GM12878 (cell line): ENCODE measurements around the gene TBC1D32. TPM values are rescaled to one million over a fixed set of nuclear protein-coding genes. Genes with fewer than 3 reads are reported as not detected.

Experiments used
- ATAC-seq: fragments of 200-7000 bp; cut with Tn5 transposase; 3 replicates; pipeline ENCODE4 v1.9.1; 2020; ENCODE audit warnings: mild to moderate bottlenecking, moderate library complexity
- BruUV-seq: library from RNA; stranded (reverse); fragments of 400-500 nt; replicated peaks from 2 replicates; lab custom pipeline; 2021; lab: Mats Ljungman, UMichigan
- CTCF ChIA-PET: fragments of 300-600 bp; sonication (Branson Sonifier 250); formaldehyde crosslinking; extraction: SDS; loops from one replicate; lab custom pipeline; 2021; ENCODE audit warnings: inconsistent platforms; lab: Yijun Ruan, JAX
- POLR2A ChIA-PET: fragments of 350-600 bp; formaldehyde crosslinking; extraction: SDS; loops from one replicate; lab custom pipeline; 2021; ENCODE audit warnings: inconsistent platforms; lab: Charles Lee
- RAD21 ChIA-PET: fragments of 300-600 bp; sonication (Branson Sonifier 250); formaldehyde crosslinking; loops from one replicate; lab custom pipeline; 2023; ENCODE audit warnings: antibody characterized with exemption; ENCODE audit not compliant: unreplicated experiment; lab: Charles Lee
- SMC1A ChIA-PET: fragments of 300-600 bp; sonication (Branson Sonifier 250); formaldehyde crosslinking; loops from one replicate; lab custom pipeline; 2023; ENCODE audit not compliant: unreplicated experiment, uncharacterized antibody; lab: Charles Lee
- DNase-seq: peaks from one replicate; pipeline ENCODE4 v3.0.0-alpha.2; 2011; ENCODE audit warnings: low read depth, low spot score
- FAIRE-seq: peaks from 3 replicates; lab custom pipeline; 2011; peaks lifted over from hg19 to GRCh38; lab: Jason Lieb, UNC
- H2AFZ ChIP-seq: 2 replicates; pipeline ENCODE4 v1.6.0; 2011; ENCODE audit warnings: low read depth, low read length, control low read depth; ENCODE audit not compliant: control insufficient read depth
- H3K27ac ChIP-seq: 2 replicates; pipeline ENCODE4 v1.5.1; 2011; ENCODE audit warnings: control low read depth; ENCODE audit not compliant: control insufficient read depth, insufficient read depth
- H3K27me3 ChIP-seq, 2 experiments: replicated peaks in 1 of 2; 2 replicates each; pipeline versions ENCODE4 v1.6.0 to v1.6.1; 2011; ENCODE audit warnings: low read length in 1 of 2; ENCODE audit not compliant: control insufficient read depth in 2 of 2, insufficient read depth in 2 of 2
- H3K36me3 ChIP-seq, 2 experiments: 2 replicates each; pipeline ENCODE4 v1.5.1; 2011; ENCODE audit warnings: low read length in 1 of 2; ENCODE audit not compliant: control insufficient read depth in 2 of 2, insufficient read depth in 2 of 2
- H3K4me1 ChIP-seq: 2 replicates; pipeline ENCODE4 v1.6.1; 2011; ENCODE audit warnings: mild to moderate bottlenecking, low read length, moderate library complexity, mixed read lengths; ENCODE audit not compliant: control insufficient read depth, insufficient read depth
- H3K4me2 ChIP-seq: 2 replicates; pipeline ENCODE4 v1.6.0; 2011; ENCODE audit warnings: control low read depth; ENCODE audit not compliant: control insufficient read depth, insufficient read depth
- H3K4me3 ChIP-seq: fragments of 200-600 bp; sonication (generic); 2 replicates; pipeline ENCODE4 v1.5.1; 2016
- H3K79me2 ChIP-seq: 2 replicates; pipeline ENCODE4 v1.6.0; 2011; ENCODE audit warnings: low read length; ENCODE audit not compliant: control insufficient read depth, insufficient read depth
- H3K9ac ChIP-seq: 2 replicates; pipeline ENCODE4 v1.8.0; 2011; ENCODE audit warnings: low read length, control low read depth, mixed read lengths; ENCODE audit not compliant: control insufficient read depth, insufficient read depth
- H3K9me3 ChIP-seq: replicated peaks from 3 replicates; pipeline ENCODE4 v1.5.1; 2011; ENCODE audit warnings: mild to moderate bottlenecking, low read length; ENCODE audit not compliant: control insufficient read depth, insufficient read depth
- H4K20me1 ChIP-seq: 2 replicates; pipeline ENCODE4 v1.6.0; 2011; ENCODE audit not compliant: control insufficient read depth, insufficient read depth
- CUX1 ChIP-seq: IDR thresholded peaks from 2 replicates; pipeline ENCODE4 v1.6.1; 2012; ENCODE audit warnings: improper control_type of control experiment, low read depth, low read length; ENCODE audit not compliant: insufficient replicate concordance
- FOS ChIP-seq: IDR thresholded peaks from 3 replicates; pipeline ENCODE4 v1.6.1; 2011; ENCODE audit warnings: borderline replicate concordance; ENCODE audit not compliant: insufficient read length; ENCODE audit errors: extremely low read depth
- HDAC2 ChIP-seq: fragments of 200-600 bp; sonication (generic); IDR thresholded peaks from 2 replicates; pipeline ENCODE4 v1.6.1; 2017
- IRF4 ChIP-seq: IDR thresholded peaks from 2 replicates; pipeline ENCODE4 v1.6.1; 2011; ENCODE audit warnings: low read depth, low read length
- MTA2 ChIP-seq: fragments of 450-650 bp; IDR thresholded peaks from 2 replicates; pipeline ENCODE4 v1.6.1; 2016; ENCODE audit warnings: low read depth, mild to moderate bottlenecking, moderate library complexity
- MXI1 ChIP-seq: fragments of 150-350 bp; IDR thresholded peaks from 2 replicates; pipeline ENCODE4 v1.6.1; 2011; ENCODE audit warnings: low read depth, mild to moderate bottlenecking, inconsistent platforms, low read length, improper control_type of control experiment
- NFYA ChIP-seq: IDR thresholded peaks from 2 replicates; pipeline ENCODE4 v1.6.1; 2011; ENCODE audit warnings: low read depth, mild to moderate bottlenecking, low read length, improper control_type of control experiment, borderline replicate concordance
- PAX8 ChIP-seq: fragments of 450-650 bp; IDR thresholded peaks from 2 replicates; pipeline ENCODE4 v1.6.1; 2017; ENCODE audit warnings: mild to moderate bottlenecking, moderate library complexity
- POLR2A ChIP-seq: IDR thresholded peaks from 2 replicates; pipeline ENCODE4 v1.6.1; 2011; ENCODE audit warnings: low read depth, mild to moderate bottlenecking, low read length
- RBBP5 ChIP-seq: fragments of 200-600 bp; sonication (generic); conservative IDR thresholded peaks from 2 replicates; pipeline ENCODE4 v1.6.1; 2016
- RFX5 ChIP-seq: IDR thresholded peaks from 2 replicates; pipeline ENCODE4 v1.6.1; 2011; ENCODE audit warnings: low read depth, low read length, improper control_type of control experiment
- SMC3 ChIP-seq: IDR thresholded peaks from 2 replicates; pipeline ENCODE4 v1.6.1; 2011; ENCODE audit warnings: low read length, improper control_type of control experiment, borderline replicate concordance
- YBX1 ChIP-seq: fragments of 450-650 bp; IDR thresholded peaks from 2 replicates; pipeline ENCODE4 v1.6.1; 2016; ENCODE audit warnings: antibody characterized with exemption
- ZNF24 ChIP-seq: fragments of 450-650 bp; IDR thresholded peaks from 2 replicates; pipeline ENCODE4 v1.6.1; 2017; ENCODE audit warnings: antibody characterized with exemption, mild to moderate bottlenecking
- ZNF384 ChIP-seq: IDR thresholded peaks from 2 replicates; pipeline ENCODE4 v1.6.1; 2012; ENCODE audit warnings: low read depth, mild to moderate bottlenecking, low read length, improper control_type of control experiment, borderline replicate concordance
- WGBS: methylation state at CpG from one replicate; pipeline ENCODE4 v1.1.6; 2016; ENCODE audit warnings: low lambda C conversion rate; ENCODE audit not compliant: insufficient replicate concordance, insufficient coverage; ENCODE audit errors: missing lambda C conversion rate; 5-methylcytosine and 5-hydroxymethylcytosine counted together
- in situ Hi-C: fragments of 300-500 bp; cut with MboI; formaldehyde crosslinking; loops from 9 replicates; pipeline ENCODE4 v1.14.3; 2018; ENCODE audit warnings: mixed read lengths
- intact Hi-C: fragments of 100-400 bp; cut with micrococcal nuclease; formaldehyde crosslinking; loops from one replicate; pipeline ENCODE4 v1.14.2; 2022; ENCODE audit not compliant: unreplicated experiment
- polyA plus RNA-seq, 11 experiments: library from polyadenylated mRNA; depleted of rRNA in 4 of 11; unstranded in 6 of 11; stranded (reverse) in 5 of 11; fragments of >200 nt; fragmentation: Nextera tagmentation in 4 of 11; fragmentation: Illumina TruSeq in 1 of 11; extraction: Ambion mirVana in 4 of 11; extraction: Trizol in 1 of 11; gene quantifications; 1 replicate in 1 of 11; 2 replicates in 10 of 11; pipeline versions ENCODE4 v1.2.1 to v1.2.3, GENCODE V29; 2011 to 2016; ENCODE audit warnings: inconsistent platforms in 2 of 11, missing spikeins in 2 of 11, low read depth in 1 of 11
- total RNA-seq, 4 experiments: library from RNA; depleted of rRNA in 3 of 4; stranded (reverse); fragments of >200 nt in 3 of 4; fragmentation: Illumina TruSeq in 1 of 4; extraction: Trizol in 1 of 4; gene quantifications; 2 replicates each; pipeline versions ENCODE4 v1.2.1 to v1.2.3, GENCODE V29; 2013 to 2021
- TF ChIP-seq, protein P1 (sequence below): fragments of 450-650 bp; formaldehyde crosslinking; IDR thresholded peaks from 2 replicates; pipeline ENCODE4 v1.4.0; 2022; ENCODE audit warnings: mild to moderate bottlenecking, moderate library complexity
- TF ChIP-seq, protein P2 (sequence below), 3 experiments: IDR thresholded peaks in 2 of 3; conservative IDR thresholded peaks in 1 of 3; 2 replicates each; pipeline ENCODE4 v1.5.1; 2011; ENCODE audit warnings: low read depth in 3 of 3, low read length in 3 of 3, mild to moderate bottlenecking in 3 of 3, control low read depth in 2 of 3, moderate library complexity in 2 of 3, inconsistent platforms in 1 of 3, mixed read lengths in 1 of 3; ENCODE audit not compliant: control insufficient read depth in 2 of 3, insufficient read depth in 1 of 3; ENCODE audit errors: extremely low read depth in 1 of 3

The TBC1D32 gene
- total and polyA plus RNA-seq, 10 of the 15 experiments (the other 5 are each of a cell fraction or from before 2014, with no cell fraction given), result 2.2 to 10.2 (median 4.1) TPM

DNA sequence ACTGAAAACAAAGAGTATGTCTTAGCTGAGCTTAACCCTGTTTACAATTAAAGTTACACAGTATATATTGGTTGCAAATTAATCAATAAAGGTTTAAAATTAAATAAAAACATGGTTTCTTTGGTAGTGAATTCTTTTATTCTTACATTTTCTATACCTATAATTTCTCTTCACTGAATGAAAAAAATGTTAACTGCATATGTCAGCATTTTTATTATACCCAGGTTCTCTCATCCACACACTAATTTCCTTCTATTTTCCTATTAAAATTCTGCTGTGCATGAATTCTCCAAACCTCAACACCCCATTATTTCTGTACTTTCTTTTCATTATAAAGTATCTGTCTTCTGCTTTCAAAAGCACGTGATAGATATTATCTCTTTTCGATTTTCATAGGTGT lies 91.9 kb downstream of the TBC1D32 start:
- Histone ChIP-seq H4K20me1 (no peaks in the 10 kb centered on the region), H3K9me3 (no peaks in the 10 kb centered on the region; the same call in 1 of the 3 replicates), H3K4me1 (no peaks in the 10 kb centered on the region), H3K4me2 (no peak overlapping the region), H3K4me3 (no peak overlapping the region), H3K9ac (no peak overlapping the region), H3K27me3 (no peaks in the 10 kb centered on the region), H2AFZ (no peak overlapping the region), H3K36me3 (0 out of 4 replicates have a peak, but pooled peaks cover 0 to 3% of the 10 kb centered on the region in 2 experiments), H3K79me2 (no peaks in the 10 kb centered on the region), H3K27ac (no peak overlapping the region)
- DNase-seq (no peak), ATAC-seq (no peak), FAIRE-seq (no peak)
- RAD21 ChIA-PET, result no interaction called here
- POLR2A ChIA-PET, result no interaction called here
- CTCF ChIA-PET, result no interaction called here
- BruUV-seq, result no TSS peak
- SMC1A ChIA-PET, result no interaction called here
- 96% methylated on average over 2 of the region's 2 CpGs for WGBS
- intact Hi-C loops (no loop called here), in situ Hi-C loops (no loop called here)
- TF ChIP-seq RFX5 (no peak), POLR2A (no peak), MXI1 (no peak), MTA2 (no peak), SMC3 (no peak), HDAC2 (no peak), FOS (no peak), CUX1 (no peak), ZNF384 (no peak), NFYA (no peak), YBX1 (no peak), IRF4 (no peak), ZNF24 (no peak), PAX8 (no peak), RBBP5 (no peak)
- TF ChIP-seq, protein P1, sequence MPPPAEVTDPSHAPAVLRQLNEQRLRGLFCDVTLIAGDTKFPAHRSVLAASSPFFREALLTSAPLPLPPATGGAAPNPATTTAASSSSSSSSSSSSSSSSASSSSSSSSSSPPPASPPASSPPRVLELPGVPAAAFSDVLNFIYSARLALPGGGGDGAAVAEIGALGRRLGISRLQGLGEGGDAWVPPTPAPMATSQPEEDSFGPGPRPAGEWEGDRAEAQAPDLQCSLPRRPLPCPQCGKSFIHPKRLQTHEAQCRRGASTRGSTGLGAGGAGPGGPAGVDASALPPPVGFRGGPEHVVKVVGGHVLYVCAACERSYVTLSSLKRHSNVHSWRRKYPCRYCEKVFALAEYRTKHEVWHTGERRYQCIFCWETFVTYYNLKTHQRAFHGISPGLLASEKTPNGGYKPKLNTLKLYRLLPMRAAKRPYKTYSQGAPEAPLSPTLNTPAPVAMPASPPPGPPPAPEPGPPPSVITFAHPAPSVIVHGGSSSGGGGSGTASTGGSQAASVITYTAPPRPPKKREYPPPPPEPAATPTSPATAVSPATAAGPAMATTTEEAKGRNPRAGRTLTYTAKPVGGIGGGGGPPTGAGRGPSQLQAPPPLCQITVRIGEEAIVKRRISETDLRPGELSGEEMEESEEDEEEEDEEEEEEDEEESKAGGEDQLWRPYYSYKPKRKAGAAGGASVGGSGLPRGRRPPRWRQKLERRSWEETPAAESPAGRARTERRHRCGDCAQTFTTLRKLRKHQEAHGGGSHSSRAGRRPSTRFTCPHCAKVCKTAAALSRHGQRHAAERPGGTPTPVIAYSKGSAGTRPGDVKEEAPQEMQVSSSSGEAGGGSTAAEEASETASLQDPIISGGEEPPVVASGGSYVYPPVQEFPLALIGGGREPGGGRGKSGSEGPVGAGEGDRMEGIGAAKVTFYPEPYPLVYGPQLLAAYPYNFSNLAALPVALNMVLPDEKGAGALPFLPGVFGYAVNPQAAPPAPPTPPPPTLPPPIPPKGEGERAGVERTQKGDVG (CRISPR knock-in tag), result no peak
- TF ChIP-seq, protein P2, sequence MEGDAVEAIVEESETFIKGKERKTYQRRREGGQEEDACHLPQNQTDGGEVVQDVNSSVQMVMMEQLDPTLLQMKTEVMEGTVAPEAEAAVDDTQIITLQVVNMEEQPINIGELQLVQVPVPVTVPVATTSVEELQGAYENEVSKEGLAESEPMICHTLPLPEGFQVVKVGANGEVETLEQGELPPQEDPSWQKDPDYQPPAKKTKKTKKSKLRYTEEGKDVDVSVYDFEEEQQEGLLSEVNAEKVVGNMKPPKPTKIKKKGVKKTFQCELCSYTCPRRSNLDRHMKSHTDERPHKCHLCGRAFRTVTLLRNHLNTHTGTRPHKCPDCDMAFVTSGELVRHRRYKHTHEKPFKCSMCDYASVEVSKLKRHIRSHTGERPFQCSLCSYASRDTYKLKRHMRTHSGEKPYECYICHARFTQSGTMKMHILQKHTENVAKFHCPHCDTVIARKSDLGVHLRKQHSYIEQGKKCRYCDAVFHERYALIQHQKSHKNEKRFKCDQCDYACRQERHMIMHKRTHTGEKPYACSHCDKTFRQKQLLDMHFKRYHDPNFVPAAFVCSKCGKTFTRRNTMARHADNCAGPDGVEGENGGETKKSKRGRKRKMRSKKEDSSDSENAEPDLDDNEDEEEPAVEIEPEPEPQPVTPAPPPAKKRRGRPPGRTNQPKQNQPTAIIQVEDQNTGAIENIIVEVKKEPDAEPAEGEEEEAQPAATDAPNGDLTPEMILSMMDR (IDR thresholded peaks at IDR 0.05 in 2 of 3, conservative IDR thresholded peaks at IDR 0.05 in 1 of 3; ENCODE audit: control insufficient read depth in 2 of 3, extremely low read depth in 1 of 3, insufficient read depth in 1 of 3, low read depth in 3 of 3, low read length in 3 of 3), result no peak
- TF ChIP-seq, all 136 proteins: peak for 0
